NB4 (cell line): ENCODE results near the gene AHCY.

Experiments used
- POLR2A ChIP-seq: IDR thresholded peaks from 2 replicates; pipeline ENCODE4 v1.6.1; 2011; ENCODE audit warnings: mild to moderate bottlenecking; ENCODE audit not compliant: insufficient read length; ENCODE audit errors: extremely low read depth
- TF ChIP-seq, protein P1 (sequence below): IDR thresholded peaks from one replicate; pipeline ENCODE4 v1.5.1; 2012; ENCODE audit warnings: low read depth, low read length
- TF ChIP-seq, protein P2 (sequence below): IDR thresholded peaks from 2 replicates; pipeline ENCODE4 v1.6.1; 2011; ENCODE audit warnings: low read depth, low read length

DNA sequence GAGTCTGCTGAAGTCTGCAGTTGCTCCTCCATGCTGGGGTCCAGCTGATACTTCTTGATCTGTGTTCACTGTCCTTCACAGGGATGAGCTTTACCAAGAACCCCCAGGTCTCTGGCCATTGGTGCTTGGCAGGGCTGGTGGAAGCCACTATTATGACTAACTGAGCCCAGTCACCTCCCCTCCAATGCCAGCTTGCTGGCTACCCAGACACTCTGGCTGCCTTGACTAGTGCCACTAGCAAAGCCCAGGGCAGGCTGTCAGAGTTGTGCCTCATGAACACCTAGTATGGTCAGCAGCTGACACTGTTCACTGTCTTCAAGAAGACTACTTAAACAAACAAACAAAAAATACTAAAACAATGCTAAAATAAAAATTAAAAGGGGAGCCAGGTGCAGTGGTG is 53.1 kb downstream of the AHCY start:
- TF ChIP-seq, protein P1, sequence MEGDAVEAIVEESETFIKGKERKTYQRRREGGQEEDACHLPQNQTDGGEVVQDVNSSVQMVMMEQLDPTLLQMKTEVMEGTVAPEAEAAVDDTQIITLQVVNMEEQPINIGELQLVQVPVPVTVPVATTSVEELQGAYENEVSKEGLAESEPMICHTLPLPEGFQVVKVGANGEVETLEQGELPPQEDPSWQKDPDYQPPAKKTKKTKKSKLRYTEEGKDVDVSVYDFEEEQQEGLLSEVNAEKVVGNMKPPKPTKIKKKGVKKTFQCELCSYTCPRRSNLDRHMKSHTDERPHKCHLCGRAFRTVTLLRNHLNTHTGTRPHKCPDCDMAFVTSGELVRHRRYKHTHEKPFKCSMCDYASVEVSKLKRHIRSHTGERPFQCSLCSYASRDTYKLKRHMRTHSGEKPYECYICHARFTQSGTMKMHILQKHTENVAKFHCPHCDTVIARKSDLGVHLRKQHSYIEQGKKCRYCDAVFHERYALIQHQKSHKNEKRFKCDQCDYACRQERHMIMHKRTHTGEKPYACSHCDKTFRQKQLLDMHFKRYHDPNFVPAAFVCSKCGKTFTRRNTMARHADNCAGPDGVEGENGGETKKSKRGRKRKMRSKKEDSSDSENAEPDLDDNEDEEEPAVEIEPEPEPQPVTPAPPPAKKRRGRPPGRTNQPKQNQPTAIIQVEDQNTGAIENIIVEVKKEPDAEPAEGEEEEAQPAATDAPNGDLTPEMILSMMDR: no peak
- no peak for TF ChIP-seq POLR2A
- TF ChIP-seq, protein P2, sequence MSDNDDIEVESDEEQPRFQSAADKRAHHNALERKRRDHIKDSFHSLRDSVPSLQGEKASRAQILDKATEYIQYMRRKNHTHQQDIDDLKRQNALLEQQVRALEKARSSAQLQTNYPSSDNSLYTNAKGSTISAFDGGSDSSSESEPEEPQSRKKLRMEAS: no peak
